Kidney tubule cell (primary cell): ENCODE data around the gene RABL2B.

Source experiments
- DNase-seq: peaks from one replicate; pipeline ENCODE4 v3.0.0-alpha.2; 2018; ENCODE audit warnings: low spot score

RABL2B gene

DNA sequence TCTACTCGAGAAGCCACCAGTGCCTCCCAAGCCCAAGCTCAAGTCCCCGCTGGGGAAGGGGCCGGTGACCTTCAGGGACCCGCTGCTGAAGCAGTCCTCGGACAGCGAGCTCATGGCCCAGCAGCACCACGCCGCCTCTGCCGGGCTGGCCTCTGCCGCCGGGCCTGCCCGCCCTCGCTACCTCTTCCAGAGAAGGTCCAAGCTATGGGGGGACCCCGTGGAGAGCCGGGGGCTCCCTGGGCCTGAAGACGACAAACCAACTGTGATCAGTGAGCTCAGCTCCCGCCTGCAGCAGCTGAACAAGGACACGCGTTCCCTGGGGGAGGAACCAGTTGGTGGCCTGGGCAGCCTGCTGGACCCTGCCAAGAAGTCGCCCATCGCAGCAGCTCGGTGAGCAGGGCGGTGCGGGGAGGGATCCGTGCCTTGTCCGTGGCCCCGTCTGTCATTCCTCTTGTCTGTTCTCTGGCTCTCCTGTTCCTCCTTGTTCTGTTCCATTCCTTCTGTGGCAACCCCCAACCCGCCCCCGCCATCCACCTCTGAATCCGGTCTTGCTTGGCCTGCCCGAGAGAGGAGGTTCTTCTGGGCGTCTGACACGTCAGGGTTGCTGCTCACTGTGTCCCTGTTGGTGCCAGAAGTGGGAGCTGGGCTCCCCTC lies 61.3 kb downstream of the RABL2B start:
- DNase-seq, result no peak

GRCh38 chr22:50721257-50721844 lies 62.1 kb downstream of the RABL2B start:
- DNase-seq, result no peak

GRCh38 chr22:50720301-50721256 lies 62.9 kb downstream of the RABL2B start:
- no peak for DNase-seq

- DNase-seq, result no peak
Measured at GRCh38 chr22:50719814-50720300, 63.6 kb downstream of the RABL2B start.

GRCh38 chr22:50718352-50718709 lies 65.1 kb downstream of the RABL2B start:
- no peak for DNase-seq

DNA sequence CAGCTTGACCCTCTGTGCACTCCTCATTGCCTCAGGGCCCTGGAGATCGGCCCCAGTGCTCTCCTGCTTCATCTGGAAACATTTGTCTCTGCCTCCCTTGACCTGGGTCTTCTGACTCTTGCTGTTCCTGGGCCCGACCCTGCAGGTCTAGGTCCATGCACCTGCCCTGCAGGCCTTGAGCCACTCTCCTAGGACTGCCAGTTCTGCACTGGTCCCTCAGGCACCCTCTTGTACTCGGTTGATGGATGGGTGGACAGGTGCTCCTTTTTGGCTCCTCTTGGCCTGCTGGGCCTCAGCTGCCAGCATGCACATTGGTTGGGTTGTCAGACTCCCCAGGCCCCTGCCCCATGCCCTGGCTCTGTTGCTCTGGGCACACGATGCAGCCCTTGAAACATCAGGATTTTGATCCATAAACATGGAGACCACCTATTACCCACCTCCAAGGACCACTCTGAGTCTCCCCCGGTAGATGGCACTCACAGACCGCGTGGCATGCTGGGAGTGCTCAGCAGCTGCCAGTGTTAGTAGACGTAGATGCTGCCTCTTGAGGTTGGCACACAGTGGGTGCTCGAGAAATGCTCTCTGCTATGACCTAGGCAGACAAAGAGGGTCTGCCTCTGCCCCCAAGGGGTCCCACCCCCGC lies 65.6 kb downstream of the RABL2B start:
- DNase-seq, result no peak
